ENCODE results near the gene IL18R1.
A peak's percentile ranks its signal among the peaks of the same experiment; 100 is the strongest.

The IL18R1 gene

GRCh38 chr2:102357937-102358336 lies 2.3 kb downstream of the IL18R1 start:
- Histone ChIP-seq H3K4me1 (ENCODE audit: insufficient read depth, low read length) (peaks cover 3% of the 10 kb centered on the region), H2AFZ (ENCODE audit: low read depth, low read length) (no peak overlapping the region), H3K4me3 (ENCODE audit: low read length) (no peak overlapping the region), H3K27me3 (ENCODE audit: insufficient read depth, low read length) (peaks cover 19% of the 10 kb centered on the region), H3K9me3 (ENCODE audit: low read length) (no peaks in the 10 kb centered on the region), H3K36me3 (ENCODE audit: insufficient read depth, low read length) (no peaks in the 10 kb centered on the region)

DNA sequence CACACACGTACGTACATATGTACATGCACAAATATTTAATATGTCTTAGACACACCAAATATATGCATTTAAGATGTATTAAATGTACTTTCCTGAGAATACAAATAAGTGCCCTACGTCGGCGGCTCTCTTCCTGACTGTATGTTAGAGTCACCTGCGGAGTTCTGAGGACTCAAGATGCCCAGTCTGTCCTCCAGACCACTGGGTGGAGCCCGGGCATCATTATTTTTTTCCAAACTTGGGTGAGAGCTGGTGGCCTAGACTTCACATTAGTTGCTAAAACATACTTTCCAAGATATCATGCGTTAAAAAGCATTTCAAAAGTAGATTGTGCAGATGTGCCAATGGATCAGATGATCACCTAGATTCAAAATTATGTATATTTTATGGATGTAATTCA lies 2.9 kb downstream of the IL18R1 start:
- H3K27me3 ChIP-seq (ENCODE audit: insufficient read depth, low read length): peaks cover 19% of the 10 kb centered on the region
- no peak overlapping the region for H2AFZ ChIP-seq (ENCODE audit: low read depth, low read length)

DNA sequence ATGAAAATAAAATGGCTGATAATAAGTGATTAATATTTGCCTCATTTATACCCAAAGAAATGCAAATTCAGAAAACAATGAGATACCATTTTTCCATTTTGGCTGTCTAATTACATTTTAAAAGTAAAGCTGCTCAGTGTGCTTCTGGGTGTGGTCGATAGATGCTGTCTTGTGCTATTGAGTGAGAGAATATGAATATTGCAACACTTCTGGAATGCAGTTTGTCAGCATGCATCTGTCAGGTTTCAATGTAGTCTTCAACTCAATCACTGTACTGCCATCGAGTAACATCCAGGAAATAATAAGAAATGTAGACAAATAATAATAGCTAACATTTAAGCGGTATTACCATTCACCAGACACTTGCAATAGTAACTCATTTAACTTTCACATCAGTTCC lies 3.9 kb downstream of the IL18R1 start:
- no peak overlapping the region for H2AFZ ChIP-seq (ENCODE audit: low read depth, low read length)
- peaks cover 19% of the 10 kb centered on the region for H3K27me3 ChIP-seq (ENCODE audit: insufficient read depth, low read length)
- H3K4me3 ChIP-seq (ENCODE audit: low read length): no peak overlapping the region
- no peaks in the 10 kb centered on the region for H3K36me3 ChIP-seq (ENCODE audit: insufficient read depth, low read length)
- H3K9me3 ChIP-seq (ENCODE audit: low read length): no peaks in the 10 kb centered on the region
- H3K4me1 ChIP-seq (ENCODE audit: insufficient read depth, low read length): peaks cover 3% of the 10 kb centered on the region

More for the DNA sequence above, 2.9 kb downstream of the IL18R1 start:
- Histone ChIP-seq H3K4me1 (ENCODE audit: insufficient read depth, low read length) (peaks cover 3% of the 10 kb centered on the region), H3K36me3 (ENCODE audit: insufficient read depth, low read length) (no peaks in the 10 kb centered on the region), H3K9me3 (ENCODE audit: low read length) (no peaks in the 10 kb centered on the region), H3K4me3 (ENCODE audit: low read length) (no peak overlapping the region)

DNA sequence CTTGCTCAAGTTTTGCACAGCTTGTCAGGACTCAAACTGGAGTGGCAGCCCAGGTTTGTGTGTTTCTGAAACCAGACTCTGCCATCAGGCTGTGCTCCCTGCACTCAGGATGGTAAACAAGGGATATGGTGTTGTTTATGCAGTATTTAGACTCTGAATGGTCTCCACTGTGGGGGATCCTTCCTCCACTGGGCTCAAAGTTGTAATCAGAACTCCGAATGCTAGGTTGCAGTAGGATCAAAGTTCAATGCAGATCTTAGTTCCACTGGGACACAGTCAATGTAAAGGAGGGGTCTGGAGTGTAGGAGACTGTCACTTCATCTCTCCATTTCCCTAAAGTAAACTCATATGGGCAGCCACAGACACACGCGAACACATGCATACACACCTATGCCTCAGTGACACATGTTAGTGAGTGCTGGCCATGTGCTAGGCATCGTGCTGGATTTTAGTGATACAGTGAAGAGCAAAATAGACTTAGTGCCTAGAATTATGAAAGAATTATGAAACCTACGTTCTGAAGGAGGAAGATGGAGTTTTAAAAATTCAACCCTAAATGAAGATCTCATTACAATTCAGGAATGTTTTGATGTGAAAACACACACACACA lies 6.1 kb downstream of the IL18R1 start:
- no peaks in the 10 kb centered on the region for H3K36me3 ChIP-seq (ENCODE audit: insufficient read depth, low read length)

DNA sequence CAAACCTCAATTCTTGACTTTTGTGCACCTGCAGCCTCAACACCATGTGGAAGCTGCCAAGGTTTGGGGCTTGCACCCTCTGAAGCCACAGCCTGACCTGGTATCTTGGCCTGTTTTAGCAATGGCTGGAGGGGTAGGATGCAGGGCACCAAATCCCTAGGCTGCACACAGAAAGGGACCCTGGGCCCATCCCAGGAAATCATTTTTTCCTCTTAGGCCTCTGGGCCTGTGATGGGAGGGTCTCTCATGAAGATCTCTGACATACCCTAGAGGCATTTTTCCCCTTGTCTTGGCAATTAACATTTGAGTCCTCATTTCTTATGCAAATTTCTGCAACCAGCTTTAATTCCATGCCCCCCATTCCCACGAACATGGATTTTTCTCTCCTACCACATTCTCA lies 10.2 kb downstream of the IL18R1 start:
- no peak overlapping the region for H2AFZ ChIP-seq (ENCODE audit: low read depth, low read length)
- no peaks in the 10 kb centered on the region for H3K36me3 ChIP-seq (ENCODE audit: insufficient read depth, low read length)
- H3K9me3 ChIP-seq (ENCODE audit: low read length): peaks cover 2% of the 10 kb centered on the region
- no peak overlapping the region for H3K4me3 ChIP-seq (ENCODE audit: low read length)
- no peaks in the 10 kb centered on the region for H3K4me1 ChIP-seq (ENCODE audit: insufficient read depth, low read length)
- H3K27me3 ChIP-seq (ENCODE audit: insufficient read depth, low read length): no peaks in the 10 kb centered on the region

More for the DNA sequence above, 6.1 kb downstream of the IL18R1 start:
- H3K9me3 ChIP-seq (ENCODE audit: low read length): peaks cover 1% of the 10 kb centered on the region
- peaks cover 8% of the 10 kb centered on the region for H3K27me3 ChIP-seq (ENCODE audit: insufficient read depth, low read length)
- no peak overlapping the region for H2AFZ ChIP-seq (ENCODE audit: low read depth, low read length)
- no peaks in the 10 kb centered on the region for H3K4me1 ChIP-seq (ENCODE audit: insufficient read depth, low read length)
- H3K4me3 ChIP-seq (ENCODE audit: low read length): no peak overlapping the region

DNA sequence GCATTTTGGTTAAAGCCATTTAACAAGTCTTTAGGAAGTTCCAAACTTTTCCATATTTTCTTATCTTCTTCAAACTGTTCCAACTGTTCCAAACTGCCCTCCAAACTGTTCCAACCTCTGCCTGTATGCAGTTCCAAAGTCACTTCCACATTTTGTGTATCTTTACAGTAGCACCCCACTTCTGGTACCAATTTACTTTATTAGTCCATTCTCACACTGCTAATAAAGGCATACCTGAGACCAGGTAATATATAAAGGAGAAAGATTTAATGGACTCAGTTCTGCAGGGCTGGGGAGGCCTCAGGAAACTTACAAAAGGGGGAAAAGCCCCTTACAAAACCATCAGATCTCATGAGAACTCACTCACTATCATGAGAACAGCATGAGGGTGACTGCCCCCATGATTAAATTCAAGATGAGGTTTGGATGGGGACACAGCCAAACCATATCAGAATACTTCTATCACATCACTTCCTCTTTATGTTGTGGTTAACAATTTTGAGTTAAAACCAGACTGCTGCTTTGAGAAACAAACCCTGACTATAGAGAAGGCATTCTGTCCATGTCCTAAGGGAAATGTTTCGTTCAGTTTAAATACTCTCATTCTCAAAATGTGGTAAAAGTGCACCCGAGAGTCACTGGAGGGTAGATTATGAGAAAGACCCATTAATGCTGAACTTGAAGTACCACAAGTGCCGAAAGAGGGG lies 11.0 kb downstream of the IL18R1 start:
- Histone ChIP-seq H3K4me1 (ENCODE audit: insufficient read depth, low read length) (no peaks in the 10 kb centered on the region), H2AFZ (ENCODE audit: low read depth, low read length) (no peak overlapping the region), H3K9me3 (ENCODE audit: low read length) (peaks cover 2% of the 10 kb centered on the region), H3K27me3 (ENCODE audit: insufficient read depth, low read length) (no peaks in the 10 kb centered on the region), H3K36me3 (ENCODE audit: insufficient read depth, low read length) (no peaks in the 10 kb centered on the region), H3K4me3 (ENCODE audit: low read length) (no peak overlapping the region)

DNA sequence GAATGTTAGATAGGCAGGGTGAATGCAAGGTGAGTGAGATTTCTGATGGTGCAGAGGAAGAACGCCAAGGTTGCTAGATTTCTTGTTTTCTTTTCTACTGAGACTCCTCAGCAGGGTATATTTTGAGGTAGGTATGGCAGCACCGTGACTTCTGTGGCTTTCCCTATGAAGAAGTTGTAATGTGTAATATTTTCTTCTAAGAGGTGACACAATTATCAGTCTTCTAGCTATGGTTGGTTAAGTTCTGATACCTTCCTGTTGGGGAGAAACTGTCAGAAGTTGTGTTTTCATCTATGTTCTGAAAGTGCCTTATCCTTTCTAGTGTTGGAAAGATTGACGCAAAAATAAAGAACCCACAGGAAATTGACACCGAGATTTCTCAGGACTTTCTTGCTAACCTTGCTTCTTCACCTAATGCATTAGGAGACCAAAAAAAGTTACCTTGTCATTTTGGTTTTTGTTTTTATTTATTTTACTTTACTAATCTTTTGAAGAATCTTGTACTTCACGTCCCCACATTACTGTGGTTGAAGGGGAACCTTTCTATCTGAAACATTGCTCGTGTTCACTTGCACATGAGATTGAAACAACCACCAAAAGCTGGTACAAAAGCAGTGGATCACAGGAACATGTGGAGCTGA lies 11.9 kb downstream of the IL18R1 start:
- no peaks in the 10 kb centered on the region for H3K4me1 ChIP-seq (ENCODE audit: insufficient read depth, low read length)
- H2AFZ ChIP-seq (ENCODE audit: low read depth, low read length): no peak overlapping the region
- H3K36me3 ChIP-seq (ENCODE audit: insufficient read depth, low read length): no peaks in the 10 kb centered on the region
- no peak overlapping the region for H3K4me3 ChIP-seq (ENCODE audit: low read length)
- H3K27me3 ChIP-seq (ENCODE audit: insufficient read depth, low read length): no peaks in the 10 kb centered on the region
- H3K9me3 ChIP-seq (ENCODE audit: low read length): peaks cover 2% of the 10 kb centered on the region

DNA sequence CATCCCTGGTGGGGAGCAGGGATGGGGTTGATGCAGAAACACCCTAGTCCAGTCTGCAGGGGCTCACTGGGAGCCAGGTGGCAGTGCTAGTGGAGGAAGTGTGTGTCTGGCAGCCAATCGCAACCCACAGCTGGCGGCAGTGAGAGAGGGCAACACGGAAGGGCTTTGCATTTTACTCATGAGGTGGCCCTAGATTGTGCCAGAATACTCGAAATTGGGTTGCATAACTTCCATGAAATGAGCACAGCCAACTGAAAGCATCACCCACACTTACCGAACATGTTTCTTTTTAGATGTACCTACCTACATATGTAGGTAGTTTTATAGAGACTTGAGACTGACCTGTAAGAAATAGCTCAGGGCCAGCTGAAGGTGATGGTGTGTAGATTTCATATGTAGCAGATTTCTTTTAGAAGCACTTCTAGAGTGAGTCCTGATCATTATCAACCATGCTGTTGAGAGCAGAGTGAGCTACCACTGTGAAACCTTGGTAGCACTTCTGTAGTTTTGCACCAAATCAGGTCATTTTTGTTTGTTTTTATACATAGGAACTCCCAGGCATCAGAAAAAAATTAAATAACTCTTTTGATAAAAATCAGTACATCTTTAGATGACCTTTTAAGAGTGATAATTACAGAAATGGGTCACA lies 13.0 kb downstream of the IL18R1 start:
- H3K4me3 ChIP-seq (ENCODE audit: low read length): no peak overlapping the region
- H3K27me3 ChIP-seq (ENCODE audit: insufficient read depth, low read length): no peaks in the 10 kb centered on the region
- H2AFZ ChIP-seq (ENCODE audit: low read depth, low read length): no peak overlapping the region
- peaks cover 2% of the 10 kb centered on the region for H3K9me3 ChIP-seq (ENCODE audit: low read length)
- H3K4me1 ChIP-seq (ENCODE audit: insufficient read depth, low read length): no peaks in the 10 kb centered on the region
- H3K36me3 ChIP-seq (ENCODE audit: insufficient read depth, low read length): no peaks in the 10 kb centered on the region

GRCh38 chr2:102369866-102370265 lies 14.3 kb downstream of the IL18R1 start:
- H3K4me3 ChIP-seq (ENCODE audit: low read length): no peak overlapping the region

GRCh38 chr2:102376052-102376591 lies 20.5 kb downstream of the IL18R1 start:
- H3K4me3 ChIP-seq (ENCODE audit: low read length): no peak overlapping the region
- no peaks in the 10 kb centered on the region for H3K27me3 ChIP-seq (ENCODE audit: insufficient read depth, low read length)
- no peaks in the 10 kb centered on the region for H3K4me1 ChIP-seq (ENCODE audit: insufficient read depth, low read length)
- no peaks in the 10 kb centered on the region for H3K36me3 ChIP-seq (ENCODE audit: insufficient read depth, low read length)
- no peaks in the 10 kb centered on the region for H3K9me3 ChIP-seq (ENCODE audit: low read length)
- H2AFZ ChIP-seq (ENCODE audit: low read depth, low read length): no peak overlapping the region

More at GRCh38 chr2:102369866-102370265, 14.3 kb downstream of the IL18R1 start:
- Histone ChIP-seq H3K36me3 (ENCODE audit: insufficient read depth, low read length) (no peaks in the 10 kb centered on the region), H3K9me3 (ENCODE audit: low read length) (peaks cover 2% of the 10 kb centered on the region), H3K27me3 (ENCODE audit: insufficient read depth, low read length) (no peaks in the 10 kb centered on the region), H2AFZ (ENCODE audit: low read depth, low read length) (no peak overlapping the region), H3K4me1 (ENCODE audit: insufficient read depth, low read length) (no peaks in the 10 kb centered on the region)

DNA sequence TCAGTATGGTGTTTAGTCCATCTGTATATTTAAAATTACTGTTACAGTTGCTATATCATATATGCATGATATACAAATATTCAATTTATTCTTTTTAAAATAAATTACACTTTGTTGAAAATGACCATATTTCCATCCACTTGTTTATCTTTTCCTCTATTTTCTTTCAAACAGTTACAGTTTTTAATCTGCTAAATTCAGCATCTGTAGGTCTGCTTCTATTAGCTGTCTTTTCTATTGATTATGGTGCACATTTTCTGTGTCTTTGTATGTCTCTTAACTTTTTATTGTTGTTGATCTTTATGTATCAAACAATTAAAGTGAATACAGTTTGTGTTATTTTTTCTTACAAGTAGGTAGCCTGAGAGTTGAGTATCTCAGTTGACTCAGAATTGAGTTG lies 28.1 kb downstream of the IL18R1 start:
- Histone ChIP-seq H3K36me3 (ENCODE audit: insufficient read depth, low read length) (no peaks in the 10 kb centered on the region), H3K4me1 (ENCODE audit: insufficient read depth, low read length) (no peaks in the 10 kb centered on the region), H3K4me3 (ENCODE audit: low read length) (no peak overlapping the region), H2AFZ (ENCODE audit: low read depth, low read length) (no peak overlapping the region), H3K27me3 (ENCODE audit: insufficient read depth, low read length) (no peaks in the 10 kb centered on the region), H3K9me3 (ENCODE audit: low read length) (no peaks in the 10 kb centered on the region)

- Histone ChIP-seq H3K9me3 (ENCODE audit: low read length) (no peaks in the 10 kb centered on the region), H3K4me1 (ENCODE audit: insufficient read depth, low read length) (no peaks in the 10 kb centered on the region), H2AFZ (ENCODE audit: low read depth, low read length) (no peak overlapping the region), H3K36me3 (ENCODE audit: insufficient read depth, low read length) (no peaks in the 10 kb centered on the region), H3K27me3 (ENCODE audit: insufficient read depth, low read length) (no peaks in the 10 kb centered on the region), H3K4me3 (ENCODE audit: low read length) (no peak overlapping the region)
Measured at GRCh38 chr2:102385522-102385921, 29.9 kb downstream of the IL18R1 start.

DNA sequence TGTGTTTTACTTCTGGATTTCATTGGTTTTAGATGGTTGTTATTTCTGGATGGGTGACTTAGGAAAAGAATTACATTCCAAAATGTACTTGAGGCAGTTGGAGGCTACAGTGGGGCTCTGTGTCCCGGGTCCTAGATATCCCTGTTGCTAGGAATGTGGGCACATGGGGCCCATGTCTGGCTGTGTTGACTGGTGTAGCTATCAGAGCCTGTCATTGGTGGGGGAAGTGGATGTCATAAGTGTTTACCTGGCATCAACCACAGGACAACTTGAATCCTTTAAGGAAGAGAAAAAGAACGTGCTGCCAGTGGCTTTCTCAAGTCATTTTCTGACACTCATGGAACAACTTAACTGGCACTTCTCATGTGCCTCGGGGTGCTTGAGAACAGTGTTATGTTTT lies 30.4 kb downstream of the IL18R1 start:
- Histone ChIP-seq H3K4me3 (ENCODE audit: low read length) (no peak overlapping the region), H3K9me3 (ENCODE audit: low read length) (no peaks in the 10 kb centered on the region), H3K27me3 (ENCODE audit: insufficient read depth, low read length) (no peaks in the 10 kb centered on the region), H3K4me1 (ENCODE audit: insufficient read depth, low read length) (no peaks in the 10 kb centered on the region), H3K36me3 (ENCODE audit: insufficient read depth, low read length) (no peaks in the 10 kb centered on the region), H2AFZ (ENCODE audit: low read depth, low read length) (peak overlapping the region; percentile 26)

All from neuron (in vitro differentiated cells).